Epithelial cell of esophagus (primary cell): Measurements from ENCODE around the gene MRPL16.

Experiments
- DNase-seq: peaks from one replicate; pipeline ENCODE4 v3.0.0; 2010; ENCODE audit warnings: low read depth
- H3K4me3 ChIP-seq: 2 replicates; pipeline ENCODE4 v1.5.1; 2011; ENCODE audit warnings: mild to moderate bottlenecking, low read length, control low read depth
- TF ChIP-seq, protein P1 (sequence below): IDR thresholded peaks from 2 replicates; pipeline ENCODE4 v1.5.1; 2011; ENCODE audit warnings: low read depth, mild to moderate bottlenecking, low read length, control low read depth, inconsistent platforms; ENCODE audit not compliant: insufficient read depth; ENCODE audit errors: missing control alignments

The MRPL16 gene

DNA sequence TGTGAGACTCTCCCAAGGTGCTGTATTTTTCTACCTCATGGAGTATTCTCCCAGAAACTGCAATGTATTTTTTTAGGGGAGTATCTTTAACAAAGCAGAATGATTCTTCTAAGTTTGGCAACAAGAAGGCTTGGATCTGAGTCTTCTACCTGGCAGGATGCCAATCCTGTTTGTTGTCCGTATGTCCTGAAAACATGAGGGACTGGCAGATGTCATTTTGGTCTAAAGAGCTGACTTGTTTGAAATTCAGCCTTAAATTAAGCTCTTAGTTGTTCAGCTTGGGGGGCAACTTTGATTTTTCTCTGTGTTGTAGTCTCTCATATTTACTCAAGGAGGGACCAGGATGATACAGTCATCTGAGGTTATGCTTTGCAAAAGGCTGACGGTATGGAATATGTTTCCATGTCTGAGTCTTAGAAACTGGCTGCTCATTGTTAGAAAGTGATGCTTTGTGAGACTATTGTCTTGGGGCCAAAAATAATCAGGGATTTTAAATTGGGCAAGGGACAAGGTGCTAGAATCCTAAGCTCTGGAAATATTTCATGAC lies 9.3 kb downstream of the MRPL16 start:
- TF ChIP-seq, protein P1, sequence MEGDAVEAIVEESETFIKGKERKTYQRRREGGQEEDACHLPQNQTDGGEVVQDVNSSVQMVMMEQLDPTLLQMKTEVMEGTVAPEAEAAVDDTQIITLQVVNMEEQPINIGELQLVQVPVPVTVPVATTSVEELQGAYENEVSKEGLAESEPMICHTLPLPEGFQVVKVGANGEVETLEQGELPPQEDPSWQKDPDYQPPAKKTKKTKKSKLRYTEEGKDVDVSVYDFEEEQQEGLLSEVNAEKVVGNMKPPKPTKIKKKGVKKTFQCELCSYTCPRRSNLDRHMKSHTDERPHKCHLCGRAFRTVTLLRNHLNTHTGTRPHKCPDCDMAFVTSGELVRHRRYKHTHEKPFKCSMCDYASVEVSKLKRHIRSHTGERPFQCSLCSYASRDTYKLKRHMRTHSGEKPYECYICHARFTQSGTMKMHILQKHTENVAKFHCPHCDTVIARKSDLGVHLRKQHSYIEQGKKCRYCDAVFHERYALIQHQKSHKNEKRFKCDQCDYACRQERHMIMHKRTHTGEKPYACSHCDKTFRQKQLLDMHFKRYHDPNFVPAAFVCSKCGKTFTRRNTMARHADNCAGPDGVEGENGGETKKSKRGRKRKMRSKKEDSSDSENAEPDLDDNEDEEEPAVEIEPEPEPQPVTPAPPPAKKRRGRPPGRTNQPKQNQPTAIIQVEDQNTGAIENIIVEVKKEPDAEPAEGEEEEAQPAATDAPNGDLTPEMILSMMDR = no peak
- DNase-seq = peak; percentile 52
- no peak overlapping the region for H3K4me3 ChIP-seq

DNA sequence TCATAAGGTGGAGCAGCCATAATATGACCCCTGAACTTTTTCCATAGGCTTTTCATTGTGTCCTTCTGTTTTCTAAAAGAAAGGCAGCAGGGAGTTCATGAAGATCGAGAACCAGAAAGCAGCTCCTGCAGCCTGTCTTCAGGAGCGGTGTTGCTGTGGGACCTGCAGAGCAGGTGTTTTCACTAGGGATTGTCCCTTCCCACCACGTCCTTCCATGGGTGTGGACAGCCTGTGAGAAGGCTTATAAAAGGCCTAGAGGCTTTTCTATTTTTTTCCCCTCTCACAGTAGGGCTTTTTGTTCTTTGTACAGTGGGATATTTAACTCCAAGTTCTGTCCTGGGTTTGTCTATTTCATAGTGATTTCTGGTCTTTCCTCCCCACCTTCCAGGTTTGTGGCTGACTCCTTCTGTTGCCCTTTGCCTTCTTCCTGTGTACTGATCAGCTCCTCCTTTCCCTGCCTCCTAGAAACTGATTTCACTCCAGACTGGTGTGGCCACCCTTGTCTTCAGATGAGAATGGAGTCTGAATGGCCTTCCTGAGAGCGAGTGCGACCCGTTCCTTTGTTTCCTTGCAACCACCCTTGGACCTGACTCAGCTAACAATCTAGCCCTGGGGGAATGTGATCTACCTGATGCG lies 10.1 kb downstream of the MRPL16 start:
- TF ChIP-seq, protein P1 = no peak
- no peak overlapping the region for H3K4me3 ChIP-seq
- DNase-seq = peak; percentile 20

DNA sequence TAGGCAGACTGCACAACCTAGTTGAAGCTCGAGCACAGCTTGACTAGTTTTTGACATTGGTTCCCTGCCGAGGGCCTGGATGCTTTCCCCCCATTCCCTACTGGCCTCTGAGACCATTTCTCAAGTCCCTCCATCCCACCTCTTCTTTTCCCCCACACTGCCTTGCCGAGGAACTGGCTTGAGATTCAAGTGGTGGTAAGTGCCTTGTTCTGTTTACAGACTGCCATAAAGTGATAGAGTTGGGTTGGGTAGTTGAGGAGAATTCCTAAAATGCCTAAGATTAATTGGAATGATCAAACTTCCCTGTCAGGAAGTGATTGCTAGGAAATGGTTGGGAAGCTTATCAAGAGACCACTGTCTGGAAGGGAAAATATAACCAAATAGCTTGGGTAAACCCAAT lies 16.2 kb downstream of the MRPL16 start:
- H3K4me3 ChIP-seq = no peak overlapping the region
- no peak for DNase-seq
- TF ChIP-seq, protein P1 = no peak

DNA sequence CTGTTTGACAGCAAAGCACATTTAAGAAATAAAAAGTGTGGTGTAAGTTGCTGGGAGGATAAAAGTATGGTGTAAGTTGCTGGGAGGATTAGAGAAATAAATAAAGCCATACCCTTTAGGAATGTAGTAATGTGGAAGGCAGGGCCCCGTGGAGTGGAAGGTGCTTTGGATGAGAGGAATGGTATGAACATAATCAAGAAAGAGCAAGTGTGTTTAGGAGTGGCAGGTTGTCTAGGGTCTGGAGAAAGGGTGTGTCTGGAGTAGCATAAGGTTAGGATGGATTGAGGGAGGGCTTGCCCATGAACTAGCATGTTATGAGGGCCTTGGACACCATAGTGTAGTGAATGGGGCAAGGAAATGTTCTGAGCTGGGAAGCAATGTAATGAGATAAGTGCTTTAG lies 18.1 kb downstream of the MRPL16 start:
- H3K4me3 ChIP-seq = no peak overlapping the region
- TF ChIP-seq, protein P1 = no peak
- no peak for DNase-seq

DNA sequence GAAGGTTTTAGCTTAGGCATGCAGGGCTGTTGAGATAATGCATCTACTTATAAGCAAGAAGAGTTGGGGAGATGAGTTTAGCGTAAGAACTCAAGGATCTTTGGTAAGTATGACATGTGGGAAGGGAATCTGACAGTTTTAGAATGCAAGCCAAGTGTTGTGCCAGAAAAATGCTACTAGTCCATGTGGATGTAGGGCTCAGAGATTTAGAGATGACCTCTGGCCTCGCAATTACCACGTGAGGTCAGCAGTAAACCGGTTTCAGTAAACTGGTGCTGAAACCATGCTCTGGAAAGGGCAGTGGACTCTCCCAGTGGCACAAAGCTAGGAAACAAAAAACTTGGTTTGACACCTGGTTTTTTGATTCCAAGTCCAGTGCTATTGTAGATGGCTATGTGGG lies 18.9 kb downstream of the MRPL16 start:
- TF ChIP-seq, protein P1 = no peak

DNA sequence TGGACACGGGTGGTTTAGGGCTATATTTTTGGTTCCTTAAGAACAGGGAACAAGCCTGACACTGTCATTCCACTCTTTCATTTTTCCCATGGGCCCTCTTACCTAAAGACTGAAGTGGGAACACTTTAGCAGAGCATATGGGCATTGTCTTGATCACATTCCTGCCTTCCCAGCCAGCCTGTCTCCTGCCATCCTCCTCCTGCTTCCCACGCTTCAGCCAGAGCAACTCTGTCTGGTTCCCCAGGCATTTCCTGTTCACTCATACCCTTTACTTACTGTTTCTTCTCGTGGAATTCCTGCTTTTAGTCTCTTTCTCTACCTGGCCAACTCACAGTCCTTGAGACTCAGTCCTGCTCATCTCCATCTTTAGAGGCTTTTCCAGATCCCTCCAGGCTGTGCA lies 22.8 kb downstream of the MRPL16 start:
- H3K4me3 ChIP-seq = no peak overlapping the region
- TF ChIP-seq, protein P1 = no peak
- peak; percentile 86 for DNase-seq

More for the DNA sequence above, 18.9 kb downstream of the MRPL16 start:
- H3K4me3 ChIP-seq = no peak overlapping the region
- no peak for DNase-seq

DNA sequence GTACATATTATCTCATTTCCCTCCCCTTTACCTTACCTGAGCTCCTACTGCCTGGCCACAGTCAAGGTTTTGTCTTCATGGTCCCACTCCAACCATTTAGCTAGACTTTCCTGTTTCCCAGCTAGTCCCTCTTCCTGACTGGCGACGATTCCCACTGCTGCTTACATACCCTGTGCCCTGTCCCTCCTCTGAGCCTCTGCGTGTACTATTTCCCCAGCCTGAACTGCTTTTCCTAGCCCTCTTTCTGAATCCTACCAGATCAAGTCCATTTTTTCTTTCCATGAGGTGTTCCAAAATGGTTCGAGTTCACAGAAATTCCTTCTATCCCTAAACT lies 23.4 kb downstream of the MRPL16 start:
- DNase-seq = no peak
- H3K4me3 ChIP-seq = no peak overlapping the region
- TF ChIP-seq, protein P1 = no peak
